ENCODE data around the gene LRFN3.

The LRFN3 gene

DNA sequence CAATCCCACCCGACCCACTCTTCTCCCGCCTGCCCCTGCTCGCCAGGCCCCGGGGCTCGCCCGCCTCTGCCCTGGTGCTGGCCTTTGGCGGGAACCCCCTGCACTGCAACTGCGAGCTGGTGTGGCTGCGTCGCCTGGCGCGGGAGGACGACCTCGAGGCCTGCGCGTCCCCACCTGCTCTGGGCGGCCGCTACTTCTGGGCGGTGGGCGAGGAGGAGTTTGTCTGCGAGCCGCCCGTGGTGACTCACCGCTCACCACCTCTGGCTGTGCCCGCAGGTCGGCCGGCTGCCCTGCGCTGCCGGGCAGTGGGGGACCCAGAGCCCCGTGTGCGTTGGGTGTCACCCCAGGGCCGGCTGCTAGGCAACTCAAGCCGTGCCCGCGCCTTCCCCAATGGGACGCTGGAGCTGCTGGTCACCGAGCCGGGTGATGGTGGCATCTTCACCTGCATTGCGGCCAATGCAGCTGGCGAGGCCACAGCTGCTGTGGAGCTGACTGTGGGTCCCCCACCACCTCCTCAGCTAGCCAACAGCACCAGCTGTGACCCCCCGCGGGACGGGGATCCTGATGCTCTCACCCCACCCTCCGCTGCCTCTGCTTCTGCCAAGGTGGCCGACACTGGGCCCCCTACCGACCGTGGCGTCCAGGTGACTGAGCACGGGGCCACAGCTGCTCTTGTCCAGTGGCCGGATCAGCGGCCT is 4.1 kb downstream of the LRFN3 start:
- Histone ChIP-seq H3K9me3 (ENCODE audit: insufficient read depth, low read depth, low read length) (peaks cover under 1% of the 10 kb centered on the region), H3K27ac (ENCODE audit: low read depth, low read length) (no peak overlapping the region), H2BK120ac (ENCODE audit: insufficient read depth, low read length, poor library complexity) (no peak overlapping the region), H4K91ac (ENCODE audit: low read depth, low read length) (no peak overlapping the region), H3K18ac (ENCODE audit: low read length) (no peak overlapping the region), H2AK5ac (ENCODE audit: low read length) (no peak overlapping the region), H3K14ac (ENCODE audit: low read length) (no peak overlapping the region), H3K9ac (ENCODE audit: low read length) (no peak overlapping the region), H3K4me2 (ENCODE audit: low read length) (no peak overlapping the region), H3K27me3 (ENCODE audit: insufficient read depth, low read length) (no peaks in the 10 kb centered on the region), H3K79me2 (ENCODE audit: control insufficient read depth, insufficient read depth, low read length, poor library complexity) (no peaks in the 10 kb centered on the region), H3K4ac (ENCODE audit: low read depth, low read length) (no peak overlapping the region), H2AFZ (ENCODE audit: insufficient read depth, low read length, poor library complexity) (no peak overlapping the region), H4K12ac (ENCODE audit: low read depth, low read length) (no peak overlapping the region), H3K23ac (ENCODE audit: low read length) (no peak overlapping the region), H3K4me1 (ENCODE audit: control insufficient read depth in 1 of 2, insufficient read depth in 2 of 2, low read length in 2 of 2) (peaks cover 14 to 26% of the 10 kb centered on the region in 2 experiments), H2BK5ac (ENCODE audit: low read depth, low read length, poor library complexity) (no peak overlapping the region), H2BK12ac (ENCODE audit: low read length) (no peak overlapping the region), H3K4me3 (ENCODE audit: low read depth, low read length) (no peak overlapping the region), H3K36me3 (ENCODE audit: control insufficient read depth in 1 of 2, insufficient read depth in 2 of 2, low read length in 2 of 2) (peaks cover 21 to 28% of the 10 kb centered on the region in 2 experiments), H4K8ac (ENCODE audit: low read depth, low read length) (no peak overlapping the region), H3K79me1 (ENCODE audit: low read length) (peaks cover 4% of the 10 kb centered on the region)
- no CpG with 5 or more reads among the region's 51 CpGs for WGBS (ENCODE audit: extremely low coverage, insufficient coverage, insufficient read length)
- no peak for DNase-seq

DNA sequence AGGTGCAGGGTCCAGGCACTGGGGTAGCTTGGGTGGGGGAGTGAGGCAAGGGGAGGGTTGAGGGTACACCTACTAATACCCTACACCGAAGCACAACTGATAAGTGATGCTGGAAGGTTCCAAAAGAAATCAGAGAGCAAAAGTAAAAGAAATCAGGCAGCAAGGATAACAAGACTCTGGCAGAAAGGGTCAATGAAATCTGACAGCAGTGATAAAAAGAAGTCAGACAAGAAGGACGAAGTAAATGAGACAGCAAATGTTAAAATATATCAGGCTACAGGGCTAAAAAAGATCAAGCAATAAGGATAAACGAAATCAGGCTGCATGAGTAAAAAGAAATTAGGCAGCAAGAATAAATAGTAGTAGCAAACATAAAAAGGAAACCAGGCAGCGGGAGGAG is 4.7 kb downstream of the LRFN3 start:
- H3K79me1 ChIP-seq (ENCODE audit: low read length): peaks cover 4% of the 10 kb centered on the region
- no peak overlapping the region for H4K91ac ChIP-seq (ENCODE audit: low read depth, low read length)
- no peak overlapping the region for H2AK5ac ChIP-seq (ENCODE audit: low read length)
- H3K4me3 ChIP-seq (ENCODE audit: low read depth, low read length): no peak overlapping the region
- H3K79me2 ChIP-seq (ENCODE audit: control insufficient read depth, insufficient read depth, low read length, poor library complexity): no peaks in the 10 kb centered on the region
- H3K18ac ChIP-seq (ENCODE audit: low read length): no peak overlapping the region
- no peak overlapping the region for H3K9ac ChIP-seq (ENCODE audit: low read length)
- H3K27me3 ChIP-seq (ENCODE audit: insufficient read depth, low read length): no peaks in the 10 kb centered on the region
- no peak overlapping the region for H3K23ac ChIP-seq (ENCODE audit: low read length)
- H2BK12ac ChIP-seq (ENCODE audit: low read length): no peak overlapping the region
- no peak overlapping the region for H3K27ac ChIP-seq (ENCODE audit: low read depth, low read length)
- no peak overlapping the region for H2BK120ac ChIP-seq (ENCODE audit: insufficient read depth, low read length, poor library complexity)
- H3K9me3 ChIP-seq (ENCODE audit: insufficient read depth, low read depth, low read length): peaks cover 1% of the 10 kb centered on the region
- H3K36me3 ChIP-seq (ENCODE audit: control insufficient read depth in 1 of 2, insufficient read depth in 2 of 2, low read length in 2 of 2): peaks cover 21 to 28% of the 10 kb centered on the region in 2 experiments
- peaks cover 11 to 25% of the 10 kb centered on the region in 2 experiments for H3K4me1 ChIP-seq (ENCODE audit: control insufficient read depth in 1 of 2, insufficient read depth in 2 of 2, low read length in 2 of 2)
- no peak overlapping the region for H2AFZ ChIP-seq (ENCODE audit: insufficient read depth, low read length, poor library complexity)
- H2BK5ac ChIP-seq (ENCODE audit: low read depth, low read length, poor library complexity): no peak overlapping the region
- WGBS (ENCODE audit: extremely low coverage, insufficient coverage, insufficient read length): no CpG with 5 or more reads among the region's 4 CpGs
- H3K14ac ChIP-seq (ENCODE audit: low read length): no peak overlapping the region
- no peak overlapping the region for H3K4me2 ChIP-seq (ENCODE audit: low read length)
- DNase-seq: no peak
- H4K8ac ChIP-seq (ENCODE audit: low read depth, low read length): no peak overlapping the region
- no peak overlapping the region for H4K12ac ChIP-seq (ENCODE audit: low read depth, low read length)
- no peak overlapping the region for H3K4ac ChIP-seq (ENCODE audit: low read depth, low read length)

DNA sequence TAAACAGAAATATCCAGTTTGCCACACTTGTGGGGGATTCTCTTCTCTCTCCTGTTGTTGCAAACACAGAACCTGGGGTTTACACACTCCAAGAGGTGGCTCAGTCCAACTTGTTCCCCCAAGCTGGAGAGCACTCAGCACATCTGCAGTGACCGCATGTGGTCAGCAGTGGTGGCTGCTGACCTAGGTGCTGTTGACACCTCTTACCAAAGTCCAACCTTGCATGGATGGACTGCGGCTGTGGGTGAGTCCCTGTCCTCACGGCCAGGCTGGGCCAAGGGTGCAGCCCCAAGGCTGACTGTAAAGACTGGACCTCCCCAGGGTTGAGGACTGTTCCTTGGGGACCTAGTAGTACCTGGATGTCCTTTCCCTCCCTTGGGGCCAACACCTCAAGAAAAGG is 6.1 kb downstream of the LRFN3 start:
- H3K4me2 ChIP-seq (ENCODE audit: low read length): no peak overlapping the region
- no peaks in the 10 kb centered on the region for H3K27me3 ChIP-seq (ENCODE audit: insufficient read depth, low read length)
- H4K12ac ChIP-seq (ENCODE audit: low read depth, low read length): no peak overlapping the region
- no peak overlapping the region for H3K14ac ChIP-seq (ENCODE audit: low read length)
- H3K23ac ChIP-seq (ENCODE audit: low read length): no peak overlapping the region
- no CpG with 5 or more reads among the region's 3 CpGs for WGBS (ENCODE audit: extremely low coverage, insufficient coverage, insufficient read length)
- peaks cover 1% of the 10 kb centered on the region for H3K9me3 ChIP-seq (ENCODE audit: insufficient read depth, low read depth, low read length)
- no peak overlapping the region for H2AK5ac ChIP-seq (ENCODE audit: low read length)
- no peaks in the 10 kb centered on the region for H3K79me1 ChIP-seq (ENCODE audit: low read length)
- H3K27ac ChIP-seq (ENCODE audit: low read depth, low read length): no peak overlapping the region
- H3K79me2 ChIP-seq (ENCODE audit: control insufficient read depth, insufficient read depth, low read length, poor library complexity): no peaks in the 10 kb centered on the region
- no peak overlapping the region for H3K18ac ChIP-seq (ENCODE audit: low read length)
- H2BK12ac ChIP-seq (ENCODE audit: low read length): no peak overlapping the region
- no peak overlapping the region for H2AFZ ChIP-seq (ENCODE audit: insufficient read depth, low read length, poor library complexity)
- H3K9ac ChIP-seq (ENCODE audit: low read length): no peak overlapping the region
- no peak overlapping the region for H2BK5ac ChIP-seq (ENCODE audit: low read depth, low read length, poor library complexity)
- no peak overlapping the region for H3K4ac ChIP-seq (ENCODE audit: low read depth, low read length)
- H3K4me1 ChIP-seq (ENCODE audit: control insufficient read depth in 1 of 2, insufficient read depth in 2 of 2, low read length in 2 of 2): peaks cover 6 to 14% of the 10 kb centered on the region in 2 experiments
- H3K36me3 ChIP-seq (ENCODE audit: control insufficient read depth in 1 of 2, insufficient read depth in 2 of 2, low read length in 2 of 2): peaks cover 21 to 28% of the 10 kb centered on the region in 2 experiments
- no peak overlapping the region for H4K91ac ChIP-seq (ENCODE audit: low read depth, low read length)
- H4K8ac ChIP-seq (ENCODE audit: low read depth, low read length): no peak overlapping the region
- no peak overlapping the region for H2BK120ac ChIP-seq (ENCODE audit: insufficient read depth, low read length, poor library complexity)
- H3K4me3 ChIP-seq (ENCODE audit: low read depth, low read length): no peak overlapping the region
- DNase-seq: no peak

DNA sequence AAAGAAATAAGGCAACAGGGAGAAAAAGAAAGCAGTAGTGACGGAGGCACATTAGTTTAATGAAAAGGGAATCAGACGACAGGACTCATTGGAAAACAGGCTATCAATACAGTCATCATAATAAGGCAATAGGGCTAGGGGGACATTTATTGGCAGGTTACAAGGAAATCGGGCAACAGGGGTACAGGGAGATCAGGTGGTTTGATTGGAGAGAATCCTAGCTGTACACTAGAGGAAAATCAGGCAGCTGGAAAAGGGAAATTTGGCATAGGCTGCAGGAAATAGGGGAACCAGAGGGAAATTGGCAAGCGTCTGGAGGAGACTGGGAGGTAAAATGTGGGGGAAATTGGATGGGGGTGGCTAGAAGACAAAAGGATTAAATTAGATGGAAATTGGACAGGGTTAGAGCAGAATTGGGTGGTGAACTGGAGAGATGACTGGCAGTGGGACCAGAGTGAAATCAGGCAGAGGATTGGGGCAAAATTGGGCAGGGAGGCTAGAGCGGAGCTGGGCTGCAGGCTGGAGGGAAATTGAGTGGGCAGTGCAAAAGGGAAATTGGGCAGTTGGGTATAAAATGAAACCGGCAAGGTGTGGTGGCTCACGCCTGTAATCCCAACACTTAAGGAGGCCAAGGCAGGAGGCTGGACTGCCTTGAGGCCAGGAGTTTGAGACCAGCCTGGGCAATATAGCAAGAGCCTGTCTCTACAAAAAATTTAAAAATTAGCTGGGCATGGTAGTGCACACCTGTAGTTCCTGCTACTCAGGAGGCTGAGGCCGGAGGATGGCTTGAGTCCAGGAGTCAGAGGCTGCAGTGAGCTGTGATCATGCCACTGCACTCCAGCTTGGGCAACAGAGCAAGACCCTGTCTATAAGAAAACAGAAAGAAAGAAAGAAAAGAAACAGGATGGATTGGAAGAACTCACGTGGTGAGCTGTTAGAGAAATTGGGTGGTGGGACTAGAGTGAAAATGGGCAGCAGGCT is 7.4 kb downstream of the LRFN3 start:
- H2BK120ac ChIP-seq (ENCODE audit: insufficient read depth, low read length, poor library complexity): no peak overlapping the region
- no peak overlapping the region for H2BK12ac ChIP-seq (ENCODE audit: low read length)
- H3K14ac ChIP-seq (ENCODE audit: low read length): no peak overlapping the region
- no peaks in the 10 kb centered on the region for H3K79me2 ChIP-seq (ENCODE audit: control insufficient read depth, insufficient read depth, low read length, poor library complexity)
- no peak overlapping the region for H4K12ac ChIP-seq (ENCODE audit: low read depth, low read length)
- DNase-seq: no peak
- no peak overlapping the region for H3K4me3 ChIP-seq (ENCODE audit: low read depth, low read length)
- H4K8ac ChIP-seq (ENCODE audit: low read depth, low read length): no peak overlapping the region
- peaks cover 21 to 25% of the 10 kb centered on the region in 2 experiments for H3K36me3 ChIP-seq (ENCODE audit: control insufficient read depth in 1 of 2, insufficient read depth in 2 of 2, low read length in 2 of 2)
- H2AK5ac ChIP-seq (ENCODE audit: low read length): no peak overlapping the region
- no peak overlapping the region for H2BK5ac ChIP-seq (ENCODE audit: low read depth, low read length, poor library complexity)
- H2AFZ ChIP-seq (ENCODE audit: insufficient read depth, low read length, poor library complexity): no peak overlapping the region
- H3K27ac ChIP-seq (ENCODE audit: low read depth, low read length): no peak overlapping the region
- peaks cover 0 to 1% of the 10 kb centered on the region in 2 experiments for H3K4me1 ChIP-seq (ENCODE audit: control insufficient read depth in 1 of 2, insufficient read depth in 2 of 2, low read length in 2 of 2)
- WGBS (ENCODE audit: extremely low coverage, insufficient coverage, insufficient read length): no CpG with 5 or more reads among the region's 9 CpGs
- H3K79me1 ChIP-seq (ENCODE audit: low read length): no peaks in the 10 kb centered on the region
- no peak overlapping the region for H3K23ac ChIP-seq (ENCODE audit: low read length)
- H3K4ac ChIP-seq (ENCODE audit: low read depth, low read length): no peak overlapping the region
- no peak overlapping the region for H4K91ac ChIP-seq (ENCODE audit: low read depth, low read length)
- no peak overlapping the region for H3K18ac ChIP-seq (ENCODE audit: low read length)
- peaks cover 1% of the 10 kb centered on the region for H3K9me3 ChIP-seq (ENCODE audit: insufficient read depth, low read depth, low read length)
- H3K9ac ChIP-seq (ENCODE audit: low read length): no peak overlapping the region
- H3K27me3 ChIP-seq (ENCODE audit: insufficient read depth, low read length): no peaks in the 10 kb centered on the region
- no peak overlapping the region for H3K4me2 ChIP-seq (ENCODE audit: low read length)
